HEK293 (cell line): ENCODE data around the gene THRA.

Experiments used
- BCL11B ChIP-seq: fragments of 450-650 bp; formaldehyde crosslinking; IDR thresholded peaks from 2 replicates; pipeline ENCODE4 v1.5.1; 2016; ENCODE audit warnings: low read depth, missing biosample characterization, missing genetic modification characterization
- KLF8 ChIP-seq: fragments of 450-650 bp; formaldehyde crosslinking; IDR thresholded peaks from 2 replicates; pipeline ENCODE4 v1.5.1; 2016; ENCODE audit warnings: missing biosample characterization, missing genetic modification characterization
- PRDM10 ChIP-seq: fragments of 450-650 bp; formaldehyde crosslinking; IDR thresholded peaks from 2 replicates; pipeline ENCODE4 v1.5.1; 2016; ENCODE audit warnings: missing biosample characterization, missing genetic modification characterization
- SETDB1 ChIP-seq: IDR thresholded peaks from one replicate; pipeline ENCODE4 v1.6.1; 2017; ENCODE audit warnings: mild to moderate bottlenecking, low read length, moderate library complexity, mixed read lengths; ENCODE audit not compliant: insufficient read length
- SP3 ChIP-seq: fragments of 450-650 bp; formaldehyde crosslinking; IDR thresholded peaks from 2 replicates; pipeline ENCODE4 v1.5.1; 2016; ENCODE audit warnings: missing biosample characterization, missing genetic modification characterization
- ZBTB11 ChIP-seq: fragments of 450-650 bp; formaldehyde crosslinking; conservative IDR thresholded peaks from 2 replicates; pipeline ENCODE4 v1.5.1; 2016; ENCODE audit warnings: low read depth, missing biosample characterization, missing genetic modification characterization
- ZBTB49 ChIP-seq: fragments of 450-650 bp; formaldehyde crosslinking; IDR thresholded peaks from 2 replicates; pipeline ENCODE4 v1.5.1; 2016; ENCODE audit warnings: missing biosample characterization, missing genetic modification characterization, low read depth
- ZFP37 ChIP-seq: fragments of 450-650 bp; formaldehyde crosslinking; IDR thresholded peaks from 2 replicates; pipeline ENCODE4 v1.5.1; 2016; ENCODE audit warnings: missing biosample characterization, missing genetic modification characterization
- ZNF335 ChIP-seq: fragments of 450-650 bp; formaldehyde crosslinking; conservative IDR thresholded peaks from 2 replicates; pipeline ENCODE4 v1.5.1; 2016; ENCODE audit warnings: missing biosample characterization, missing genetic modification characterization
- ZNF449 ChIP-seq: fragments of 450-650 bp; formaldehyde crosslinking; IDR thresholded peaks from 2 replicates; pipeline ENCODE4 v1.5.1; 2017; ENCODE audit warnings: missing biosample characterization, mild to moderate bottlenecking, missing genetic modification characterization, moderate library complexity
- ZNF48 ChIP-seq: fragments of 450-650 bp; formaldehyde crosslinking; IDR thresholded peaks from 2 replicates; pipeline ENCODE4 v1.5.1; 2016; ENCODE audit warnings: missing biosample characterization, missing genetic modification characterization
- ZNF521 ChIP-seq: fragments of 450-650 bp; formaldehyde crosslinking; IDR thresholded peaks from 2 replicates; pipeline ENCODE4 v1.5.1; 2017; ENCODE audit warnings: missing biosample characterization, mild to moderate bottlenecking, missing genetic modification characterization
- ZNF544 ChIP-seq: fragments of 450-650 bp; formaldehyde crosslinking; IDR thresholded peaks from 2 replicates; pipeline ENCODE4 v1.5.0; 2017; ENCODE audit warnings: missing biosample characterization, missing genetic modification characterization
- ZNF621 ChIP-seq: fragments of 450-650 bp; formaldehyde crosslinking; IDR thresholded peaks from 2 replicates; pipeline ENCODE4 v1.5.1; 2017; ENCODE audit warnings: missing biosample characterization, missing genetic modification characterization
- ZNF645 ChIP-seq: fragments of 450-650 bp; formaldehyde crosslinking; IDR thresholded peaks from 2 replicates; pipeline ENCODE4; 2016; ENCODE audit warnings: missing biosample characterization, missing genetic modification characterization
- ZNF704 ChIP-seq: fragments of 450-650 bp; formaldehyde crosslinking; IDR thresholded peaks from 2 replicates; pipeline ENCODE4 v1.5.1; 2016; ENCODE audit warnings: missing biosample characterization, missing genetic modification characterization
- ZNF777 ChIP-seq: fragments of 450-650 bp; formaldehyde crosslinking; IDR thresholded peaks from 2 replicates; pipeline ENCODE4 v1.5.1; 2017; ENCODE audit warnings: missing biosample characterization, missing genetic modification characterization, borderline replicate concordance
- ZNF791 ChIP-seq: fragments of 450-650 bp; formaldehyde crosslinking; IDR thresholded peaks from 2 replicates; pipeline ENCODE4 v1.5.1; 2016; ENCODE audit warnings: missing biosample characterization, missing genetic modification characterization
- ZSCAN16 ChIP-seq: fragments of 450-650 bp; formaldehyde crosslinking; IDR thresholded peaks from 2 replicates; pipeline ENCODE4 v1.5.1; 2016; ENCODE audit warnings: missing biosample characterization, missing genetic modification characterization
- ZSCAN4 ChIP-seq: fragments of 450-650 bp; formaldehyde crosslinking; IDR thresholded peaks from 2 replicates; pipeline ENCODE4 v1.5.1; 2017; ENCODE audit warnings: missing biosample characterization, missing genetic modification characterization
- ZXDB ChIP-seq: fragments of 450-650 bp; formaldehyde crosslinking; IDR thresholded peaks from 2 replicates; pipeline ENCODE4 v1.5.1; 2016; ENCODE audit warnings: missing biosample characterization, missing genetic modification characterization

Gene THRA

GRCh38 chr17:40068917-40069750, 6.4 kb downstream of the THRA start (continued):
- TF ChIP-seq ZXDB (tag by site-specific recombination) (peak; percentile 37; the same call in 1 of the 2 replicates), ZNF645 (tag by site-specific recombination) (0 out of 2 replicates have a peak, but pooled peaks have one; percentile 41), ZNF521 (tag by site-specific recombination) (no peak), ZSCAN16 (tag by site-specific recombination) (0 out of 2 replicates have a peak, but pooled peaks have one; percentile 33), ZNF335 (tag by site-specific recombination) (peak; percentile 96), ZNF777 (tag by site-specific recombination) (peak; percentile 54; the same call in 1 of the 2 replicates), BCL11B (tag by site-specific recombination) (peak; percentile 86), KLF8 (tag by site-specific recombination) (peak; percentile 89), ZNF621 (no peak), SETDB1 (no peak), ZNF704 (tag by site-specific recombination) (no peak), PRDM10 (tag by site-specific recombination) (no peak), ZNF791 (tag by site-specific recombination) (0 out of 2 replicates have a peak, but pooled peaks have one; percentile 33), ZNF544 (tag by site-specific recombination) (no peak), ZNF48 (tag by site-specific recombination) (no peak), ZBTB11 (tag by site-specific recombination) (peak; percentile 24; the same call in 1 of the 2 replicates), ZSCAN4 (tag by site-specific recombination) (peak; percentile 88), ZNF449 (tag by site-specific recombination) (no peak), SP3 (tag by site-specific recombination) (peak; percentile 74), ZBTB49 (tag by site-specific recombination) (no peak; the same call in 1 of the 2 replicates), ZFP37 (tag by site-specific recombination) (no peak)
